ENCODE results near the gene TCF21.

The TCF21 gene

GRCh38 chr6:133888929-133889556, at the start of gene TCF21:
TSS of gene TCF21 (plus strand) at chr6:133889113. CDS start at chr6:133889398, 285 bp downstream.
- DNase-seq (ENCODE audit: insufficient read length, low spot score): no peak
- FAIRE-seq: no peak
- TF ChIP-seq, protein P1, sequence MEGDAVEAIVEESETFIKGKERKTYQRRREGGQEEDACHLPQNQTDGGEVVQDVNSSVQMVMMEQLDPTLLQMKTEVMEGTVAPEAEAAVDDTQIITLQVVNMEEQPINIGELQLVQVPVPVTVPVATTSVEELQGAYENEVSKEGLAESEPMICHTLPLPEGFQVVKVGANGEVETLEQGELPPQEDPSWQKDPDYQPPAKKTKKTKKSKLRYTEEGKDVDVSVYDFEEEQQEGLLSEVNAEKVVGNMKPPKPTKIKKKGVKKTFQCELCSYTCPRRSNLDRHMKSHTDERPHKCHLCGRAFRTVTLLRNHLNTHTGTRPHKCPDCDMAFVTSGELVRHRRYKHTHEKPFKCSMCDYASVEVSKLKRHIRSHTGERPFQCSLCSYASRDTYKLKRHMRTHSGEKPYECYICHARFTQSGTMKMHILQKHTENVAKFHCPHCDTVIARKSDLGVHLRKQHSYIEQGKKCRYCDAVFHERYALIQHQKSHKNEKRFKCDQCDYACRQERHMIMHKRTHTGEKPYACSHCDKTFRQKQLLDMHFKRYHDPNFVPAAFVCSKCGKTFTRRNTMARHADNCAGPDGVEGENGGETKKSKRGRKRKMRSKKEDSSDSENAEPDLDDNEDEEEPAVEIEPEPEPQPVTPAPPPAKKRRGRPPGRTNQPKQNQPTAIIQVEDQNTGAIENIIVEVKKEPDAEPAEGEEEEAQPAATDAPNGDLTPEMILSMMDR (IDR thresholded peaks at IDR 0.05; ENCODE audit: insufficient read depth, missing control alignments): no peak

DNA sequence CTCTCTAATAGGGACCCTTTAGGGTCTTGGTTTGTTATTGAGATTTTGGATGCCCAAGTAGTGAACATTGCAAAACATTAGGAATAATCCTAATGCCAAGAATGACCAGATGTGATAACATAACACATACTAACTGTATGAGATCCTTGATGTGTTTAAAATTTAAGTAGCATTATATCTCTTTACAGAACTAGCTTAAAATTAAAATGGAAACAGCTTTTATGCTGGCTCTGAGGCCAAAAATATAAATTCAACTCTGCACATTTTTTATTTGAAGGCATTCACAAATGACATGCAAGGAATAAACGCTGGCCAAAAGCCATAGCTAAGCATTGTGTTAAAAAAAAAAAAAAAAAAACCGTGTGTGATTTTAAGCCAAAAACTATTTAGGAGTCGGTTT, 47.7 kb upstream of the TCF21 start:
- TF ChIP-seq, protein P1 (IDR thresholded peaks at IDR 0.05; ENCODE audit: insufficient read depth, missing control alignments): no peak
- DNase-seq (ENCODE audit: insufficient read length, low spot score) (no peak), FAIRE-seq (no peak)

DNA sequence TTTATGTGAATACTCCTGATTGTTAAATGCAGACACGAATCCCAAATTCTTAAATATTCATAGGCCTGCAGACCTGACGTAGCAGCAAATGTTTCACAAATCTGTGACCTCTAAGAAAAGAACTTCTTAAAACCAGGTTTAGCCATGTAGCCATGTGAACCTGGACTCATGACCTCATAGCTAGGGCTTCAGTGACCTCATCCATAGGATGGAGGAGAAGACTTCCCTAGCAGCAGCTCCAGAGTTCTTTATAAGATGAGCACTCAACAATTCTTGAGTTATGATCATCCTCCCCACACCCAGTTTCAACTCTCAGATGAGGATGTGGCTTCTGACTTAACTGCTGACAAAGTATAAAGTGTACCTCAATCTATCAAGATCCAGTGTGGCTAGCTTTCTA, 45.8 kb upstream of the TCF21 start:
- no peak for DNase-seq (ENCODE audit: insufficient read length, low spot score)
- no peak for FAIRE-seq
- TF ChIP-seq, protein P1 (IDR thresholded peaks at IDR 0.05; ENCODE audit: insufficient read depth, missing control alignments): no peak

GRCh38 chr6:133844709-133845108, 44.2 kb upstream of the TCF21 start:
- FAIRE-seq: no peak
- no peak for DNase-seq (ENCODE audit: insufficient read length, low spot score)
- TF ChIP-seq, protein P1 (IDR thresholded peaks at IDR 0.05; ENCODE audit: insufficient read depth, missing control alignments): no peak

DNA sequence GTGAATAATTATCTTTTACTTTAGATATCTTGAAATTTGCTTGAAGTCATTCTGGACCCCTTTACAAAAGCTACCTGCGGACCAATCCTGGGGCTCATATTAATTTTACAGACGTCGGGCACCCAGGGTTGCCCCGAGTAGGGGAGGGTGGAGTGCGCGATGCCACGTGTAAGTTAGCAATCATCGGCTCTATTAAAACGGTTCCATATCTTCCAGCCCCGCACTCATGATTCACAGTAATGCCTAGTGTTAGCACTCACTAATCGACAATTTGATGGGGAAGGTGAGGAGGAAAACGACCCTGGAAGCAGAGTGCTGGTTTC, 34.9 kb upstream of the TCF21 start:
- no peak for DNase-seq (ENCODE audit: insufficient read length, low spot score)
- TF ChIP-seq, protein P1 (IDR thresholded peaks at IDR 0.05; ENCODE audit: insufficient read depth, missing control alignments): no peak
- FAIRE-seq: no peak

GRCh38 chr6:133854364-133855275, 34.3 kb upstream of the TCF21 start:
- TF ChIP-seq, protein P1 (IDR thresholded peaks at IDR 0.05; ENCODE audit: insufficient read depth, missing control alignments): no peak
- no peak for FAIRE-seq
- no peak for DNase-seq (ENCODE audit: insufficient read length, low spot score)
